Thoracic aorta (tissue), 2 donors: Measurements from ENCODE around the gene SERINC3. TPM values are rescaled to one million over a fixed set of nuclear protein-coding genes. Genes with fewer than 3 reads are reported as not detected.

Source experiments
- ATAC-seq: fragments of 150-250 bp; one replicate; pipeline ENCODE4 v1.8.0; 2017; ENCODE audit warnings: low read depth; ENCODE audit not compliant: insufficient number of reproducible peaks, low FRiP score
- DNase-seq: peaks from one replicate; pipeline ENCODE4 v3.0.0-alpha.2; 2020; ENCODE audit warnings: low spot score
- H3K27ac ChIP-seq, 2 donors: fragments of 200-600 bp; sonication (generic); 1 replicate in 1 of 2; 2 replicates in 1 of 2; pipeline ENCODE4 v1.5.1; 2016; ENCODE audit warnings: mild to moderate bottlenecking in 2 of 2, moderate library complexity in 2 of 2
- H3K27me3 ChIP-seq: fragments of 200-600 bp; sonication (generic); replicated peaks from 2 replicates; pipeline ENCODE4 v1.6.0; 2016; ENCODE audit warnings: mild to moderate bottlenecking; ENCODE audit not compliant: insufficient read depth
- H3K36me3 ChIP-seq: fragments of 200-600 bp; sonication (generic); one replicate; pipeline ENCODE4 v1.5.1; 2016
- H3K4me1 ChIP-seq, 2 donors: fragments of 200-600 bp; sonication (generic); 1 replicate in 1 of 2; 2 replicates in 1 of 2; pipeline versions ENCODE4 v1.5.1 to v1.6.0; 2016; ENCODE audit warnings: low read depth in 2 of 2, mild to moderate bottlenecking in 1 of 2; ENCODE audit not compliant: control insufficient read depth in 1 of 2
- H3K4me3 ChIP-seq: fragments of 200-600 bp; sonication (generic); 2 replicates; pipeline ENCODE4 v1.5.1; 2016; ENCODE audit warnings: mild to moderate bottlenecking
- H3K9me3 ChIP-seq: fragments of 200-600 bp; sonication (generic); 2 replicates; pipeline ENCODE4 v1.5.1; 2016
- CTCF ChIP-seq: fragments of 200-600 bp; sonication (generic); IDR thresholded peaks from one replicate; pipeline ENCODE4 v1.5.1; 2019; ENCODE audit warnings: antibody characterized with exemption
- total RNA-seq, 2 donors: library from RNA; depleted of rRNA; stranded (reverse); fragments of >200 nt; gene quantifications; one replicate each; pipeline versions ENCODE4 v1.1.0 to v1.2.3, GENCODE V29; 2016

The SERINC3 gene
- total RNA-seq, 2 donors from 2014 or later, result 98.9 to 109 TPM

GRCh38 chr20:44471481-44471882, 50.4 kb downstream of the SERINC3 start:
- no peaks in the 10 kb centered on the region for H3K36me3 ChIP-seq
- peaks cover 0 to 8% of the 10 kb centered on the region in 2 donors for H3K4me1 ChIP-seq
- no peak overlapping the region for H3K4me3 ChIP-seq
- H3K27ac ChIP-seq, result no peak overlapping the region
- TF ChIP-seq CTCF, result no peak
- H3K27me3 ChIP-seq, result no peaks in the 10 kb centered on the region
- ATAC-seq, result no peak
- H3K9me3 ChIP-seq, result no peaks in the 10 kb centered on the region
- DNase-seq, result no peak

GRCh38 chr20:44470327-44470726, 51.5 kb downstream of the SERINC3 start:
- Histone ChIP-seq H3K27ac (no peak overlapping the region), H3K4me1 (peaks cover 0 to 4% of the 10 kb centered on the region in 2 donors), H3K9me3 (no peaks in the 10 kb centered on the region), H3K4me3 (no peak overlapping the region), H3K36me3 (no peaks in the 10 kb centered on the region), H3K27me3 (no peaks in the 10 kb centered on the region)
- TF ChIP-seq CTCF, result no peak
- DNase-seq, result no peak
- ATAC-seq, result no peak

GRCh38 chr20:44468044-44468782, 53.7 kb downstream of the SERINC3 start:
- Histone ChIP-seq H3K27me3 (no peaks in the 10 kb centered on the region), H3K27ac (no peak overlapping the region), H3K4me1 (no peaks in the 10 kb centered on the region), H3K4me3 (no peak overlapping the region), H3K36me3 (no peaks in the 10 kb centered on the region), H3K9me3 (no peaks in the 10 kb centered on the region)
- DNase-seq (no peak), ATAC-seq (no peak)
- TF ChIP-seq CTCF, result no peak

- Histone ChIP-seq H3K27ac (no peak overlapping the region), H3K27me3 (no peaks in the 10 kb centered on the region), H3K4me3 (no peak overlapping the region), H3K4me1 (no peaks in the 10 kb centered on the region), H3K9me3 (no peaks in the 10 kb centered on the region), H3K36me3 (no peaks in the 10 kb centered on the region)
- DNase-seq, result no peak
- ATAC-seq, result no peak
- no peak for TF ChIP-seq CTCF
These were observed 54.5 kb downstream of the SERINC3 start for GRCh38 chr20:44467289-44467883.

GRCh38 chr20:44465001-44465560, 56.8 kb downstream of the SERINC3 start:
- no peak for ATAC-seq

More at GRCh38 chr20:44465001-44465560, 56.8 kb downstream of the SERINC3 start:
- Histone ChIP-seq H3K9me3 (no peaks in the 10 kb centered on the region), H3K27ac (no peak overlapping the region), H3K4me3 (no peak overlapping the region), H3K36me3 (no peaks in the 10 kb centered on the region), H3K27me3 (no peaks in the 10 kb centered on the region), H3K4me1 (no peaks in the 10 kb centered on the region)
- no peak for TF ChIP-seq CTCF
- DNase-seq, result no peak
